Measurements from ENCODE around the gene TRIP13. TPM values are rescaled to one million over a fixed set of nuclear protein-coding genes. Genes with fewer than 3 reads are reported as not detected.

Gene TRIP13
- total and polyA plus RNA-seq, 8 donors = 0.31 to 1.2 (median 0.51) TPM; not detected in 1

DNA sequence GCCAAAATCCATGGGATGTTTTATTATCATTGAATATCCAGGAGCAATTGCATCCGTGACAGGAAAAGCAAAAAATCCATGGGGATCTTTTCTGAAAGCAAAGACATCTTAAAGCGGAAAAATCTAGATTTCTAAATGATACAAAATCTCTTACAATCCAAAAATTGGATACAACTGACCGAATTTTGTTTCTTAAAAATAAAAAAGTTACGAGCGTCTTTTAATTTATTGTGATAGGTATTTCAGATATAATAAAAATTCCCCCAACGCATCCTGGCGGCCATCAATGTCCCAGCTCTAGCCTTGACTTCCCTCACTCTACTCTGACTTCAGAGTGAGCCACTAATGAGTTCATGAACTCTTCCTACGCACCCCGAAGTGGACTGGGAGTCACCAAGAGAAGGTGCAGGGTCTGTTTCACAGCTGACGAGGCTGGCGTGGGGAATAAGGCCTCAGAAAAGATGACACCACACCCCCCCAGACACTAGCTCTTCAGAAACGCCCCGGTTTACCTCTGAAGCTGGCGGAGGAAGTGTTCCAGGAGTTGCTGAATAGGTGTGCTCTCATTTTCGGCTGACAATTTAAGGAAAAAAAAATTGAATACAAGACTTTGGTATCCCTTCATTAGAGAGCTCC lies 3.5 kb upstream of the TRIP13 start:
- DNase-seq (no peak), FAIRE-seq (no peak), ATAC-seq (no peak)
- WGBS, 2 donors = 89 to 95% methylated on average over 15 of the region's 15 CpGs
- Histone ChIP-seq H3K4me1 (peaks cover 0 to 10% (median 5%) of the 10 kb centered on the region in 3 donors), H3K27ac (no peak overlapping the region), H3K9me3 (no peaks in the 10 kb centered on the region), H3K27me3 (no peaks in the 10 kb centered on the region), H3K4me3 (no peak overlapping the region), H3K36me3 (peaks cover 2 to 46% (median 4%) of the 10 kb centered on the region in 3 donors)
- intact Hi-C loops (cut with DNase I) = no loop called here
- TF ChIP-seq, protein P1, sequence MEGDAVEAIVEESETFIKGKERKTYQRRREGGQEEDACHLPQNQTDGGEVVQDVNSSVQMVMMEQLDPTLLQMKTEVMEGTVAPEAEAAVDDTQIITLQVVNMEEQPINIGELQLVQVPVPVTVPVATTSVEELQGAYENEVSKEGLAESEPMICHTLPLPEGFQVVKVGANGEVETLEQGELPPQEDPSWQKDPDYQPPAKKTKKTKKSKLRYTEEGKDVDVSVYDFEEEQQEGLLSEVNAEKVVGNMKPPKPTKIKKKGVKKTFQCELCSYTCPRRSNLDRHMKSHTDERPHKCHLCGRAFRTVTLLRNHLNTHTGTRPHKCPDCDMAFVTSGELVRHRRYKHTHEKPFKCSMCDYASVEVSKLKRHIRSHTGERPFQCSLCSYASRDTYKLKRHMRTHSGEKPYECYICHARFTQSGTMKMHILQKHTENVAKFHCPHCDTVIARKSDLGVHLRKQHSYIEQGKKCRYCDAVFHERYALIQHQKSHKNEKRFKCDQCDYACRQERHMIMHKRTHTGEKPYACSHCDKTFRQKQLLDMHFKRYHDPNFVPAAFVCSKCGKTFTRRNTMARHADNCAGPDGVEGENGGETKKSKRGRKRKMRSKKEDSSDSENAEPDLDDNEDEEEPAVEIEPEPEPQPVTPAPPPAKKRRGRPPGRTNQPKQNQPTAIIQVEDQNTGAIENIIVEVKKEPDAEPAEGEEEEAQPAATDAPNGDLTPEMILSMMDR (IDR thresholded peaks at IDR 0.05) = no peak

DNA sequence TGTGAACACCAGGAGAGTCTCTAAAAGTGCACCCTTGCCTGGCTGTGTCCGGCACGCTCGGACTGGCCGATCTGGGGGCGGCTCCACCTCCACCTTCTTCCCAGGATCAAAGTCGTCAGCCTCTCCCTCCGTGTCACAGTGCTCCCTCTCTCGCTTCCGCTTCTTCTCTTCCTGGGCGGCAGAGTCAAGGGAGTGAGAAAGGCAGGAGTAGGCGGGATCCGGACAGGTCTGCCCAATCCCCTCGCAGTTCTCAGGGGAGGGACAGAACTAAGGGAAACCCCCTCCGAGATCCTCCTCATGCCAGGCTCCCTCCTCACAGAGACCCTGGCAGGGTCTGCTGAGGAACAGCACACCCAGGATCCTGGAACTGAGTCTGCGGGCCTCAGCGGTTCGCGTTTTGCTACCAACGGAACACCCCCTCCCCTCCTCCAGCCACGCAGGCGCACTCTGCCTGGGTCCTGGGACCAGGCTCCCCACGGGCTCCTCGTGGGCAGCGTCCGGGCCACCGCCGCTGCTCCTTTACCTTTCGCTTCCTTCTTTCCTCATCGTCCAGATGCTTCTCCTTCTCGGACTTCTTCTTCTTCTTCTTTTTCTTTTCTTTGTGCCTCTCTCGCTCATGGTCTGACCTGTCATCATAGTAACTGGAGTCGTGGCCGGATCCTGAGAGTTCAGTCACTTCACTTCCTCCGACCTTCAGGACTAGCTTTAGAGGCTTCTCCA lies 1.4 kb upstream of the TRIP13 start:
- 79 to 85% methylated on average over 34 of the region's 34 CpGs for WGBS, 2 donors
- no peak for FAIRE-seq
- Histone ChIP-seq H3K4me3 (peak overlapping the region; percentile 52 to 84 (median 67)), H3K27ac (no peak overlapping the region), H3K4me1 (peaks cover 0 to 10% (median 5%) of the 10 kb centered on the region in 3 donors), H3K27me3 (no peaks in the 10 kb centered on the region), H3K9me3 (no peaks in the 10 kb centered on the region), H3K36me3 (peaks cover 0 to 27% (median 0%) of the 10 kb centered on the region in 3 donors)
- intact Hi-C loops (cut with DNase I) = no loop called here
- no peak for ATAC-seq
- TF ChIP-seq, protein P1 (IDR thresholded peaks at IDR 0.05) = no peak
- DNase-seq = peak in 1 of 6 donors; percentile 26

DNA sequence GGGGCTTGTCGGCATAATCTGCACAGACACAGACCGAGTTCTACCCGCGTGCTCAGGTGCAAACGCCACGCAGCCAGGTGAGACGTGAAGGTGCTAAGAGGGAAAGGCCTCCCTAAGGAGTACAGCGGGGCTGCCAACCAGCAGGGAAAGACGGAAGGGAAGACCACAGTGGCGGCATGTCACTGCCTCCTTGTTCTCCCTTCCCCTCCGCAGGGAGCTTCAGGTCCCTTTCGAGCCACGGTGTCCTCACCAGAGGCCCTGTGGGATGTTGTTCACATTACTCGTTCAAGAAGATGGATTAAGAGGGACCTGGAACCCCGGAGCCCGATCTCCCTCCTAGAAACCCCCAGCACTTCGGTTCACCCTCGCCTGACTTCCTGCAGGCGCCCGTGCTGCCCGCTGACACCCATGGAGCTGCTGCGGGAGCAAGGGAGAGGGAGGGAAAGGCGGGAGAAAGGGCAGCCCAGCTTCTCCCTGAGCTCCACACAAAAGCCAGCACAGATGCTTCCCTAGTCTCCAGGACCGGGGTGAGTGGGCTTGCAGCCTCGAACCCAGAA lies 769 bp upstream of the TRIP13 start:
- Histone ChIP-seq H3K4me1 (peaks cover 0 to 10% (median 5%) of the 10 kb centered on the region in 3 donors), H3K9me3 (no peaks in the 10 kb centered on the region), H3K4me3 (peak overlapping the region; percentile 52 to 84 (median 67)), H3K27me3 (no peaks in the 10 kb centered on the region), H3K27ac (peak overlapping the region in 3 of 4 donors; percentile 40 to 71 (median 57)), H3K36me3 (peaks cover 0 to 21% (median 0%) of the 10 kb centered on the region in 3 donors)
- DNase-seq = peak in 1 of 6 donors; percentile 36
- intact Hi-C loops (cut with DNase I) = no loop called here
- WGBS, 2 donors = 8% methylated on average over 23 to 25 of the region's 25 CpGs
- ATAC-seq = peak; percentile 39 to 64 (median 59)
- no peak for FAIRE-seq
- TF ChIP-seq, protein P1 (IDR thresholded peaks at IDR 0.05) = no peak

DNA sequence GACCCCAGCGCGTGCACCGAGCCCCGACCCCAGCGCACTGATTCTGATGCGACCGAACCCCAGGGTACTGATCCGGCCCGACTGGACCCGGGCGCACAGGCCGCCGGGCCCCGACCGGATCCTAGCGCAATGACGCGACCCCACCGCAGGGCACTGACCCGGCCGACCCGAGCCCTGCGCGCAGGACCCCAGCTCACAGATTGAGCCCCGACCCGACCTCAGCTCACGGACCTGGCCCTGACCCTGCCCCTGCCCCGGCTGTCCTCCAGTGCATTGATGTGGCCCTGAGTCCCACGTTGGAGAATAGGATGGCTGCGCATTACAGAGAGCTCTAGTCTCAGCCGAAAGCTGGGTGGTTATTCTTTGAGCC lies 438 bp downstream of the TRIP13 start:
- DNase-seq (peak in 1 of 6 donors; percentile 72), ATAC-seq (no peak), FAIRE-seq (no peak)
- WGBS, 2 donors = 1 to 2% methylated on average over 23 to 31 of the region's 31 CpGs
- TF ChIP-seq, protein P1 (IDR thresholded peaks at IDR 0.05) = no peak
- Histone ChIP-seq H3K36me3 (peaks cover 0 to 13% (median 0%) of the 10 kb centered on the region in 3 donors), H3K27ac (no peak overlapping the region), H3K4me3 (peak overlapping the region; percentile 52 to 84 (median 67)), H3K4me1 (peaks cover 0 to 10% (median 5%) of the 10 kb centered on the region in 3 donors), H3K9me3 (no peaks in the 10 kb centered on the region), H3K27me3 (no peaks in the 10 kb centered on the region)
- intact Hi-C loops (cut with DNase I) = no loop called here
